Endothelial cell (in vitro differentiated cells): ENCODE data around the gene SLC35F4. TPM values are rescaled to one million over a fixed set of nuclear protein-coding genes. Genes with fewer than 3 reads are reported as not detected.

Source experiments
- DNase-seq: peaks from one replicate; pipeline ENCODE4 v3.0.0; 2021; ENCODE audit warnings: low spot score
- H3K27ac Mint-ChIP-seq: one replicate; pipeline ENCODE4 v1.8.0; 2021; ENCODE audit warnings: mixed read lengths, inconsistent platforms; ENCODE audit not compliant: unreplicated experiment
- H3K27me3 Mint-ChIP-seq: one replicate; pipeline ENCODE4 v1.8.0; 2021; ENCODE audit warnings: mild to moderate bottlenecking, moderate library complexity, mixed read lengths, inconsistent platforms; ENCODE audit not compliant: unreplicated experiment
- H3K36me3 Mint-ChIP-seq: one replicate; pipeline ENCODE4 v1.8.0; 2021; ENCODE audit warnings: mild to moderate bottlenecking, low read depth, mixed read lengths, inconsistent platforms; ENCODE audit not compliant: unreplicated experiment
- H3K4me1 Mint-ChIP-seq: one replicate; pipeline ENCODE4 v1.8.0; 2021; ENCODE audit warnings: mild to moderate bottlenecking, mixed read lengths, inconsistent platforms; ENCODE audit not compliant: unreplicated experiment
- H3K4me3 Mint-ChIP-seq: one replicate; pipeline ENCODE4 v1.8.0; 2021; ENCODE audit warnings: mild to moderate bottlenecking, mixed read lengths, inconsistent platforms; ENCODE audit not compliant: unreplicated experiment
- H3K9me3 Mint-ChIP-seq: one replicate; pipeline ENCODE4 v1.8.0; 2021; ENCODE audit warnings: mixed read lengths, inconsistent platforms; ENCODE audit not compliant: unreplicated experiment
- total RNA-seq: library from RNA; stranded (reverse); fragmentation: NEBNext Ultra II Directional; extraction: Animal tissue kit (Norgen Biotek cat#: 25700); gene quantifications from one replicate; pipeline ENCODE4 v1.2.1, GENCODE V29; 2021; ENCODE audit not compliant: unreplicated experiment
- TF ChIP-seq, protein P1 (sequence below): fragments of 200-600 bp; sonication (generic); IDR thresholded peaks from one replicate; pipeline ENCODE4 v1.5.0; 2021; ENCODE audit warnings: antibody characterized with exemption; ENCODE audit not compliant: unreplicated experiment

The SLC35F4 gene
- total RNA-seq, 1 donor from 2014 or later, result not detected

- DNase-seq, result no peak
- TF ChIP-seq, protein P1, sequence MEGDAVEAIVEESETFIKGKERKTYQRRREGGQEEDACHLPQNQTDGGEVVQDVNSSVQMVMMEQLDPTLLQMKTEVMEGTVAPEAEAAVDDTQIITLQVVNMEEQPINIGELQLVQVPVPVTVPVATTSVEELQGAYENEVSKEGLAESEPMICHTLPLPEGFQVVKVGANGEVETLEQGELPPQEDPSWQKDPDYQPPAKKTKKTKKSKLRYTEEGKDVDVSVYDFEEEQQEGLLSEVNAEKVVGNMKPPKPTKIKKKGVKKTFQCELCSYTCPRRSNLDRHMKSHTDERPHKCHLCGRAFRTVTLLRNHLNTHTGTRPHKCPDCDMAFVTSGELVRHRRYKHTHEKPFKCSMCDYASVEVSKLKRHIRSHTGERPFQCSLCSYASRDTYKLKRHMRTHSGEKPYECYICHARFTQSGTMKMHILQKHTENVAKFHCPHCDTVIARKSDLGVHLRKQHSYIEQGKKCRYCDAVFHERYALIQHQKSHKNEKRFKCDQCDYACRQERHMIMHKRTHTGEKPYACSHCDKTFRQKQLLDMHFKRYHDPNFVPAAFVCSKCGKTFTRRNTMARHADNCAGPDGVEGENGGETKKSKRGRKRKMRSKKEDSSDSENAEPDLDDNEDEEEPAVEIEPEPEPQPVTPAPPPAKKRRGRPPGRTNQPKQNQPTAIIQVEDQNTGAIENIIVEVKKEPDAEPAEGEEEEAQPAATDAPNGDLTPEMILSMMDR, result no peak
- no peak overlapping the region for H3K27ac Mint-ChIP-seq
- no peak overlapping the region for H3K4me3 Mint-ChIP-seq
- H3K9me3 Mint-ChIP-seq, result no peaks in the 10 kb centered on the region
- no peaks in the 10 kb centered on the region for H3K27me3 Mint-ChIP-seq
- H3K36me3 Mint-ChIP-seq, result no peaks in the 10 kb centered on the region
- H3K4me1 Mint-ChIP-seq, result no peaks in the 10 kb centered on the region
Observed at GRCh38 chr14:57851354-57851753, 14.5 kb downstream of the SLC35F4 start.

- no peaks in the 10 kb centered on the region for H3K9me3 Mint-ChIP-seq
- H3K27me3 Mint-ChIP-seq, result no peaks in the 10 kb centered on the region
- peaks cover 8% of the 10 kb centered on the region for H3K4me1 Mint-ChIP-seq
- H3K4me3 Mint-ChIP-seq, result no peak overlapping the region
- H3K36me3 Mint-ChIP-seq, result no peaks in the 10 kb centered on the region
- no peak overlapping the region for H3K27ac Mint-ChIP-seq
- DNase-seq, result no peak
- TF ChIP-seq, protein P1, result no peak
Observed at GRCh38 chr14:57848786-57849185, 17.1 kb downstream of the SLC35F4 start.

DNA sequence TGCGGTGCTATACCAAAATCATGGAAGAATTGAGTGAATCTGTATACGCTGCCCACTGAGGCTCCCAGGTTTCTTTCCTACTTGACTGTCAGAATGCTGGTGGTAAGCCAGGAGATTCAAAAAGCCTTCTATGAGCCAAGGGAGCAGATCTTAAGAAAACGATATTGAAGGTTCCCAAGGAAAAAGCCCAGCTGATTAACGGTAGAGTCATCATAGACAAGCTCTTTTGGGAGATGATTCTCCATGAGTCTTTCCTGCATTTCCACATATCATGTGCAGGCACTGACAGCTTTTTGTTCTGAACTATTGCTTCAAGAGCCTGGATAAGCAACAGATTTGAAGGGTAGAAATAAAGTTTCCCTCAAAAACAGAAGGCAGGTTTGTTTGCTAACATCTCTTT lies 17.5 kb downstream of the SLC35F4 start:
- no peak overlapping the region for H3K4me3 Mint-ChIP-seq
- TF ChIP-seq, protein P1, result no peak
- no peaks in the 10 kb centered on the region for H3K27me3 Mint-ChIP-seq
- no peak overlapping the region for H3K27ac Mint-ChIP-seq
- H3K36me3 Mint-ChIP-seq, result no peaks in the 10 kb centered on the region
- H3K4me1 Mint-ChIP-seq, result peaks cover 8% of the 10 kb centered on the region
- no peaks in the 10 kb centered on the region for H3K9me3 Mint-ChIP-seq
- DNase-seq, result no peak

GRCh38 chr14:57847706-57848105 lies 18.2 kb downstream of the SLC35F4 start:
- no peak overlapping the region for H3K4me3 Mint-ChIP-seq
- no peaks in the 10 kb centered on the region for H3K9me3 Mint-ChIP-seq
- peaks cover 11% of the 10 kb centered on the region for H3K4me1 Mint-ChIP-seq
- H3K36me3 Mint-ChIP-seq, result no peaks in the 10 kb centered on the region
- DNase-seq, result no peak
- TF ChIP-seq, protein P1, result no peak
- no peak overlapping the region for H3K27ac Mint-ChIP-seq
- no peaks in the 10 kb centered on the region for H3K27me3 Mint-ChIP-seq

DNA sequence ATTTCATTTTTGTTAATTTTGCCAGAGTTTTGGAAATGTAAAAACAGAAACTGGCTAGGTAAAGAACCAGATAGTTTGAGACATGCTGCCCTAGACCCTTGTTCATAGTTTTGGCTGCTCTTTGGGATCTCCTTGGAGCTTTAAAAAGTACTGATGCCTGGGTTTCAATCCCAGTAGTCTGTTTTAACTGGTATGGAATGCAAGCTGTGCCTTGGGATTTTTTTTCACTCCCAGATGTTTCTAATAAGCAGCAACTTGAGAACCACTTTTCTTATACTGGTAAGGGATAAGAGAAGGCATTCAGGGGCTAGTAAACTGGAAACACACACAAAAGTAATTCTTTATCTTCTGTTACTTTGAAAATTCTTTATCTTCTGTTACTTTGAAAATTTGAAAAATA lies 18.8 kb downstream of the SLC35F4 start:
- peaks cover 11% of the 10 kb centered on the region for H3K4me1 Mint-ChIP-seq
- H3K9me3 Mint-ChIP-seq, result no peaks in the 10 kb centered on the region
- no peaks in the 10 kb centered on the region for H3K36me3 Mint-ChIP-seq
- TF ChIP-seq, protein P1, result no peak
- H3K27ac Mint-ChIP-seq, result no peak overlapping the region
- no peak for DNase-seq
- H3K27me3 Mint-ChIP-seq, result no peaks in the 10 kb centered on the region
- no peak overlapping the region for H3K4me3 Mint-ChIP-seq
